ENCODE data around the gene SSBP2.

DNA sequence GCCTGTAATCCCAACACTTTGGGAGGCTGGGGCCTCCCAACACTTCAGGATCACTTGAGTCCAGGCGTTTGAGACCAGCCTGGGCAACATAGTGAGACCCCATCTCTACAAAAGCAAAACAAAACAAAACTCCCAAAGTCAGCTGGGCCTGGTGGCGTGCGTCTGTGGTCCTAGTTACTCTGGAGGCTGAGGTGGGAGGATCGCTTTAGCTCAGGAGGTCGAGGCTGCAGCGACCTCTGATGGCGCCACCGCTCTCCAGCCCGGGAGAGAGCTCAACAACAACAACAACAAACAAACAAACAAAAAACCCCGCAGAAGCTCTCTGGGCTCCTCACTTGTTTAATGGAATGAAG lies 357.5 kb downstream of the SSBP2 start:
- TF ChIP-seq POLR2A (IDR thresholded peaks at IDR 0.05) = no peak
- TF ChIP-seq, protein P1, sequence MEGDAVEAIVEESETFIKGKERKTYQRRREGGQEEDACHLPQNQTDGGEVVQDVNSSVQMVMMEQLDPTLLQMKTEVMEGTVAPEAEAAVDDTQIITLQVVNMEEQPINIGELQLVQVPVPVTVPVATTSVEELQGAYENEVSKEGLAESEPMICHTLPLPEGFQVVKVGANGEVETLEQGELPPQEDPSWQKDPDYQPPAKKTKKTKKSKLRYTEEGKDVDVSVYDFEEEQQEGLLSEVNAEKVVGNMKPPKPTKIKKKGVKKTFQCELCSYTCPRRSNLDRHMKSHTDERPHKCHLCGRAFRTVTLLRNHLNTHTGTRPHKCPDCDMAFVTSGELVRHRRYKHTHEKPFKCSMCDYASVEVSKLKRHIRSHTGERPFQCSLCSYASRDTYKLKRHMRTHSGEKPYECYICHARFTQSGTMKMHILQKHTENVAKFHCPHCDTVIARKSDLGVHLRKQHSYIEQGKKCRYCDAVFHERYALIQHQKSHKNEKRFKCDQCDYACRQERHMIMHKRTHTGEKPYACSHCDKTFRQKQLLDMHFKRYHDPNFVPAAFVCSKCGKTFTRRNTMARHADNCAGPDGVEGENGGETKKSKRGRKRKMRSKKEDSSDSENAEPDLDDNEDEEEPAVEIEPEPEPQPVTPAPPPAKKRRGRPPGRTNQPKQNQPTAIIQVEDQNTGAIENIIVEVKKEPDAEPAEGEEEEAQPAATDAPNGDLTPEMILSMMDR (IDR thresholded peaks at IDR 0.05) = no peak
- TF ChIP-seq POLR2AphosphoS5 (IDR thresholded peaks at IDR 0.05) = no peak

Data from suprapubic skin (tissue), 4 donors.